Breast epithelium (tissue), 3 donors: ENCODE measurements around the gene SHBG.

ENCODE experiments used
- POLR2A ChIP-seq: fragments of 450-650 bp; IDR thresholded peaks from one replicate; pipeline ENCODE4 v1.6.1; 2016; ENCODE audit warnings: antibody characterized with exemption, mild to moderate bottlenecking, moderate library complexity
- POLR2AphosphoS5 ChIP-seq, 3 donors: sonication (generic); formaldehyde crosslinking; IDR thresholded peaks; one replicate each; pipeline ENCODE4 v1.6.1; 2017; ENCODE audit warnings: antibody characterized with exemption in 3 of 3
- TF ChIP-seq, protein P1 (sequence below), 3 donors: fragments of 450-650 bp; IDR thresholded peaks; one replicate each; pipeline ENCODE4 v1.5.1; 2016 to 2017; ENCODE audit warnings: antibody characterized with exemption in 3 of 3, mild to moderate bottlenecking in 3 of 3, moderate library complexity in 3 of 3

DNA sequence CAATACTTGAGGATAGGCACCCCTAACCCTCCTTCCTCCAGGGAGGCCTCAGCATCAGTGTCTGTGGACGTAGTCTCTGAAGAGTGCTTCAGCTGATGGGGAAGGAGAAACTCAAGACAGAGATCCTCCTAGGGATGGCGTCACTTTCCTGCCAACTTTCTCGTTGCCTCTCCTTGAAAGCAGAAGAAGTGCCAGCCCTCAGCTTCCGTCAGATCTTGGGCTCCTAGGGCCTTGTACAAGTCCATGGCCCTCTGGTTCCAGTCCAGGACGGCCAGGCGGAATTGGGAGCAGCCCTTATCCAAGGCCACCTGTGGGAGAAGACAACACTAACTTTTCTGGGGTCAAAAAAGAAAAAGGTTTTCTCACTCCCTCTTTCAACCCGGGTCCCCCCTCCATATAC, 3.6 kb upstream of the SHBG start:
- TF ChIP-seq POLR2A (no peak), POLR2AphosphoS5 (IDR thresholded peaks at IDR 0.05) (no peak)
- TF ChIP-seq, protein P1, sequence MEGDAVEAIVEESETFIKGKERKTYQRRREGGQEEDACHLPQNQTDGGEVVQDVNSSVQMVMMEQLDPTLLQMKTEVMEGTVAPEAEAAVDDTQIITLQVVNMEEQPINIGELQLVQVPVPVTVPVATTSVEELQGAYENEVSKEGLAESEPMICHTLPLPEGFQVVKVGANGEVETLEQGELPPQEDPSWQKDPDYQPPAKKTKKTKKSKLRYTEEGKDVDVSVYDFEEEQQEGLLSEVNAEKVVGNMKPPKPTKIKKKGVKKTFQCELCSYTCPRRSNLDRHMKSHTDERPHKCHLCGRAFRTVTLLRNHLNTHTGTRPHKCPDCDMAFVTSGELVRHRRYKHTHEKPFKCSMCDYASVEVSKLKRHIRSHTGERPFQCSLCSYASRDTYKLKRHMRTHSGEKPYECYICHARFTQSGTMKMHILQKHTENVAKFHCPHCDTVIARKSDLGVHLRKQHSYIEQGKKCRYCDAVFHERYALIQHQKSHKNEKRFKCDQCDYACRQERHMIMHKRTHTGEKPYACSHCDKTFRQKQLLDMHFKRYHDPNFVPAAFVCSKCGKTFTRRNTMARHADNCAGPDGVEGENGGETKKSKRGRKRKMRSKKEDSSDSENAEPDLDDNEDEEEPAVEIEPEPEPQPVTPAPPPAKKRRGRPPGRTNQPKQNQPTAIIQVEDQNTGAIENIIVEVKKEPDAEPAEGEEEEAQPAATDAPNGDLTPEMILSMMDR (IDR thresholded peaks at IDR 0.05), result no peak
